HCT116 (cell line): ENCODE measurements around the gene RENBP. TPM values are rescaled to one million over a fixed set of nuclear protein-coding genes. Genes with fewer than 3 reads are reported as not detected.

Experiments
- ATAC-seq: fragments of 200-7000 bp; cut with Tn5 transposase; 2 replicates; pipeline ENCODE4 v1.9.1; 2020; ENCODE audit warnings: mild to moderate bottlenecking, moderate library complexity
- BruUV-seq: library from RNA; stranded (reverse); fragments of 400-500 nt; replicated peaks from 2 replicates; lab custom pipeline; 2021; lab: Mats Ljungman, UMichigan
- CTCF ChIA-PET: fragments of 300-600 bp; sonication (Branson Sonifier 250); formaldehyde crosslinking; loops from one replicate; lab custom pipeline; 2021; ENCODE audit warnings: antibody characterized with exemption; lab: Charles Lee
- POLR2A ChIA-PET: fragments of 300-600, 350-600 bp; sonication (Branson Sonifier 250); formaldehyde crosslinking; loops from one replicate; lab custom pipeline; 2021; ENCODE audit warnings: antibody characterized with exemption; lab: Charles Lee
- RAD21 ChIA-PET, 2 experiments: fragments of 300-600 bp; sonication (Branson Sonifier 250); formaldehyde crosslinking; loops; one replicate each; lab custom pipeline; 2023; ENCODE audit warnings: low total read pairs in 2 of 2; ENCODE audit not compliant: uncharacterized antibody in 2 of 2, unreplicated experiment in 2 of 2, low non-redundant PET in 1 of 2; lab: Charles Lee
- DNase-seq: peaks from one replicate; pipeline ENCODE4 v3.0.0-alpha.2; 2010; ENCODE audit warnings: low read depth, low spot score
- H2AFZ ChIP-seq: fragments of 200-600 bp; shearing (Covaris generic), sonication (generic); 2 replicates; pipeline ENCODE4 v1.6.1; 2017; ENCODE audit warnings: low read depth, mixed run types, mixed read lengths, antibody characterized with exemption, low read length; ENCODE audit not compliant: poor library complexity, severe bottlenecking
- H3K27ac ChIP-seq: 2 replicates; pipeline ENCODE4 v1.5.1; 2012; ENCODE audit warnings: low read depth, low read length
- H3K27me3 ChIP-seq: fragments of 200-600 bp; sonication (generic); 2 replicates; pipeline ENCODE4 v1.6.1; 2016; ENCODE audit warnings: mixed run types, low read length, mixed read lengths; ENCODE audit not compliant: insufficient read depth
- H3K36me3 ChIP-seq, 2 experiments: fragments of 200-500 bp in 1 of 2; fragments of 200-600 bp in 1 of 2; sonication (Bioruptor generic) in 1 of 2; sonication (generic) in 1 of 2; 2 replicates each; pipeline versions ENCODE4 v1.5.1 to v1.6.1; 2014 to 2016; ENCODE audit warnings: low read length in 2 of 2, inconsistent platforms in 1 of 2, mixed read lengths in 1 of 2, mixed run types in 1 of 2; ENCODE audit not compliant: insufficient read depth in 2 of 2, control insufficient read depth in 1 of 2
- H3K4me1 ChIP-seq, 2 experiments: fragments of 200-600 bp in 1 of 2; sonication (generic) in 1 of 2; 2 replicates each; pipeline versions ENCODE4 v1.5.1 to v1.6.1; 2012 to 2017; ENCODE audit warnings: low read length in 2 of 2, inconsistent platforms in 1 of 2, mild to moderate bottlenecking in 1 of 2, mixed read lengths in 1 of 2, mixed run types in 1 of 2, moderate library complexity in 1 of 2; ENCODE audit not compliant: insufficient read depth in 2 of 2, control insufficient read depth in 1 of 2
- H3K4me2 ChIP-seq: fragments of 200-600 bp; sonication (generic); 2 replicates; pipeline ENCODE4 v1.6.1; 2017; ENCODE audit warnings: mixed run types, low read length, mixed read lengths
- H3K4me3 ChIP-seq, 2 experiments: fragments of 200-600 bp in 1 of 2; sonication (generic) in 1 of 2; replicated peaks in 1 of 2; 2 replicates each; pipeline ENCODE4 v1.5.1; 2011 to 2016; ENCODE audit warnings: low read length in 2 of 2, control low read depth in 1 of 2, low read depth in 1 of 2, mild to moderate bottlenecking in 1 of 2, mixed read lengths in 1 of 2, mixed run types in 1 of 2
- H3K79me2 ChIP-seq: fragments of 200-600 bp; sonication (generic); 2 replicates; pipeline ENCODE4 v1.6.1; 2017; ENCODE audit warnings: mild to moderate bottlenecking, mixed run types, low read length, moderate library complexity, mixed read lengths; ENCODE audit not compliant: insufficient read depth
- H3K9ac ChIP-seq: fragments of 200-600 bp; sonication (generic); 2 replicates; pipeline ENCODE4 v1.6.1; 2016; ENCODE audit warnings: low read length, mixed read lengths
- H3K9me2 ChIP-seq: fragments of 200-600 bp; sonication (generic), shearing (Covaris generic); 2 replicates; pipeline ENCODE4 v1.6.1; 2017; ENCODE audit warnings: mixed run types, mild to moderate bottlenecking, moderate library complexity; ENCODE audit not compliant: insufficient read depth
- H3K9me3 ChIP-seq, 2 experiments: fragments of 200-500 bp in 1 of 2; fragments of 200-600 bp in 1 of 2; sonication (Bioruptor generic) in 1 of 2; sonication (generic) in 1 of 2; 2 replicates each; pipeline ENCODE4 v1.6.1; 2014 to 2017; ENCODE audit warnings: low read length in 2 of 2, mixed read lengths in 2 of 2, inconsistent platforms in 1 of 2, low read depth in 1 of 2, mild to moderate bottlenecking in 1 of 2, mixed run types in 1 of 2, moderate library complexity in 1 of 2; ENCODE audit not compliant: control insufficient read depth in 1 of 2, insufficient read depth in 1 of 2
- H4K20me1 ChIP-seq: fragments of 200-600 bp; sonication (generic), shearing (Covaris generic); 2 replicates; pipeline ENCODE4 v1.6.1; 2017; ENCODE audit warnings: mixed run types, mild to moderate bottlenecking, moderate library complexity; ENCODE audit not compliant: insufficient read depth
- CBX3 ChIP-seq: IDR thresholded peaks from 2 replicates; pipeline ENCODE4 v1.6.1; 2012; ENCODE audit warnings: low read depth
- EGR1 ChIP-seq: IDR thresholded peaks from 2 replicates; pipeline ENCODE4 v1.6.1; 2012; ENCODE audit warnings: low read depth
- EZH2 ChIP-seq: fragments of 200-600 bp; sonication (generic); IDR thresholded peaks from 2 replicates; pipeline ENCODE4 v1.6.1; 2017; ENCODE audit warnings: antibody characterized with exemption, mixed run types
- JUND ChIP-seq: IDR thresholded peaks from 2 replicates; pipeline ENCODE4 v1.6.1; 2012
- POLR2AphosphoS5 ChIP-seq: IDR thresholded peaks from 2 replicates; pipeline ENCODE4 v1.6.1; 2011; ENCODE audit warnings: mild to moderate bottlenecking, low read depth, low read length, moderate library complexity
- RAD21 ChIP-seq: IDR thresholded peaks from 2 replicates; pipeline ENCODE4 v1.6.1; 2012; ENCODE audit warnings: low read depth, mild to moderate bottlenecking
- TCF7L2 ChIP-seq: IDR thresholded peaks from 2 replicates; pipeline ENCODE4 v1.7.0; 2011; ENCODE audit warnings: borderline replicate concordance, inconsistent platforms; ENCODE audit not compliant: insufficient read depth, insufficient read length; ENCODE audit errors: extremely low read depth
- YY1 ChIP-seq: IDR thresholded peaks from 2 replicates; pipeline ENCODE4 v1.6.1; 2011; ENCODE audit warnings: low read length, low read depth, moderate library complexity, mild to moderate bottlenecking; ENCODE audit not compliant: insufficient replicate concordance; ENCODE audit errors: extremely low read depth
- ZNF274 ChIP-seq: fragments of 200-500 bp; sonication (Bioruptor generic); IDR thresholded peaks from 2 replicates; pipeline ENCODE4 v1.6.1; 2014; ENCODE audit warnings: mild to moderate bottlenecking, low read depth, low read length, inconsistent platforms
- intact Hi-C: fragments of 100-400 bp; cut with micrococcal nuclease; formaldehyde crosslinking; loops from 2 replicates; pipeline ENCODE4 v1.10.0; 2022
- total RNA-seq: library from RNA; stranded (reverse); gene quantifications from one replicate; pipeline ENCODE4 v1.2.1, GENCODE V29; 2021; ENCODE audit not compliant: unreplicated experiment
- TF ChIP-seq, protein P1 (sequence below), 3 experiments: fragments of 200-600 bp in 1 of 3; sonication (generic) in 1 of 3; IDR thresholded peaks in 2 of 3; conservative IDR thresholded peaks in 1 of 3; 2 replicates each; pipeline ENCODE4 v1.5.1; 2012 to 2017; ENCODE audit warnings: low read depth in 2 of 3, low read length in 2 of 3, antibody characterized with exemption in 1 of 3, borderline replicate concordance in 1 of 3, control low read depth in 1 of 3, mild to moderate bottlenecking in 1 of 3, mixed read lengths in 1 of 3, mixed run types in 1 of 3, moderate library complexity in 1 of 3; ENCODE audit not compliant: insufficient read depth in 1 of 3
- TF ChIP-seq, protein P2 (sequence below): IDR thresholded peaks from 2 replicates; pipeline ENCODE4 v1.6.1; 2012
- TF ChIP-seq, protein P3 (sequence below): IDR thresholded peaks from 2 replicates; pipeline ENCODE4 v1.6.1; 2012
- TF ChIP-seq, protein P4 (sequence below): IDR thresholded peaks from 2 replicates; pipeline ENCODE4 v1.6.1; 2012; ENCODE audit warnings: low read depth

RENBP gene
- total RNA-seq, 1 experiment from 2014 or later, result 1.3 TPM

DNA sequence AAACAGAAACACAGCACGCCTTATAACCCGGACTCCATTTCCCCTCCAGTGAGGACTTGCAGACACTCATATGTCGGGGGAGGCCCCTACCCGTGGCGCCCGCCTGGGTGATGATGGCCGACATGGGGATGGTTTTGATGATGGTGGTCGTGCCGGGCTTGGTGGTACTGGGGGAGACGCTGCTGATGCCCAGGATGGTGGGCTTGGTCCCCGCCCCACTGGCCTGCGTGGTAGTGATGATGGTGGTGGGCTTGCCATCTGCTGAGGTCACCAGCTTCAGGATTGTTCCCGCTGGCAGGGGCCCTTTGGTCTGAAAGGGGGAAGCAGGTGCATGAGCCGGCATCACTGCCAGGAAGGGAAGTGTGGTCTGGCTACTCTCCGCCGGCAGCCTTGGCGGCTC, 12.8 kb upstream of the RENBP start (continued):
- TF ChIP-seq RAD21 (no peak), EGR1 (no peak)
- TF ChIP-seq, protein P1, sequence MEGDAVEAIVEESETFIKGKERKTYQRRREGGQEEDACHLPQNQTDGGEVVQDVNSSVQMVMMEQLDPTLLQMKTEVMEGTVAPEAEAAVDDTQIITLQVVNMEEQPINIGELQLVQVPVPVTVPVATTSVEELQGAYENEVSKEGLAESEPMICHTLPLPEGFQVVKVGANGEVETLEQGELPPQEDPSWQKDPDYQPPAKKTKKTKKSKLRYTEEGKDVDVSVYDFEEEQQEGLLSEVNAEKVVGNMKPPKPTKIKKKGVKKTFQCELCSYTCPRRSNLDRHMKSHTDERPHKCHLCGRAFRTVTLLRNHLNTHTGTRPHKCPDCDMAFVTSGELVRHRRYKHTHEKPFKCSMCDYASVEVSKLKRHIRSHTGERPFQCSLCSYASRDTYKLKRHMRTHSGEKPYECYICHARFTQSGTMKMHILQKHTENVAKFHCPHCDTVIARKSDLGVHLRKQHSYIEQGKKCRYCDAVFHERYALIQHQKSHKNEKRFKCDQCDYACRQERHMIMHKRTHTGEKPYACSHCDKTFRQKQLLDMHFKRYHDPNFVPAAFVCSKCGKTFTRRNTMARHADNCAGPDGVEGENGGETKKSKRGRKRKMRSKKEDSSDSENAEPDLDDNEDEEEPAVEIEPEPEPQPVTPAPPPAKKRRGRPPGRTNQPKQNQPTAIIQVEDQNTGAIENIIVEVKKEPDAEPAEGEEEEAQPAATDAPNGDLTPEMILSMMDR (IDR thresholded peaks at IDR 0.05 in 2 of 3, conservative IDR thresholded peaks at IDR 0.05 in 1 of 3; ENCODE audit: borderline replicate concordance in 1 of 3, insufficient read depth in 1 of 3, low read depth in 2 of 3, low read length in 2 of 3), result no peak
- TF ChIP-seq, protein P2, sequence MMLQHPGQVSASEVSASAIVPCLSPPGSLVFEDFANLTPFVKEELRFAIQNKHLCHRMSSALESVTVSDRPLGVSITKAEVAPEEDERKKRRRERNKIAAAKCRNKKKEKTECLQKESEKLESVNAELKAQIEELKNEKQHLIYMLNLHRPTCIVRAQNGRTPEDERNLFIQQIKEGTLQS, result no peak
- TF ChIP-seq, protein P3, sequence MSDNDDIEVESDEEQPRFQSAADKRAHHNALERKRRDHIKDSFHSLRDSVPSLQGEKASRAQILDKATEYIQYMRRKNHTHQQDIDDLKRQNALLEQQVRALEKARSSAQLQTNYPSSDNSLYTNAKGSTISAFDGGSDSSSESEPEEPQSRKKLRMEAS, result no peak

DNA sequence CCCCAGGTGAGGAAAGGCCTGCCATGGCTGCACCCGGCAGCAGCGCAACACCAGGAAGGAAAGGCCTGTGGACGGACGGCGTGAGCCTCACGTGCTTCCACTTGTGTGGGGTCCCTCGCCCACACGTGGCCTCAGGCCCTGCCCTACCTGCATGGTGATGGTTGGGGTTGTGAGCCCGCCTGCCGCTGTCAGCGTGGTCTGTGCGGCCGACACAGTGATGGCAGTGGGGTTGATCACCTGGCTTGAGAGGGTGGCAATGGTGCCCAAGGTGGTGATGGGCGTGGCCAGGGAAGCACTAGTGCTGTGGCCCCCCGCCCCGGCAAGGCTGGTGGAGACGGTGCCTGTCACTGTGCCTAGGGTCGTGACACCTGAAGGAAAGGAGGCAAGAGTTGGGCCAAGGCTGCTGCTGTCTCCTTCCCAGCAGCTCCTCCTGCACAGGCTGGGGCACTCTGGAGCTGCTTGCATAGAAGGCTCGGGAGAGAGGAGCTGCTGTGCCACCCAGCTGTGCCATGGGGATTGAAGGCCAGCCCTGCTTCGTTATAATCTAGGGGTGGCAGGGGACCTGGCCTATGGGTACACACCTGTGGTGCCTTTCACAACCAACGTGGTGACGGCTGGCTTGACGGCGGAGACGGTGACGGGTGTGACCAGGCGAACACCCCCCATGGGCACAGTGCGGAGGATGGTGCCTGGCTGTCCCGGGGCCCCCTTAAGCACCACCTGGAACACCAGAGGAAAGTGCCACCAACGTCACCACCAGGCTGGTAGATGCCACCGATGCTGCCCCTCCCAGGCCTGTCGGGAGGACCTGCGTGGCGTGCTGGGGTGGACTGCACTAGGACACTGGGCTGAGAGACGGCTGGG, 11.8 kb upstream of the RENBP start:
- no TSS peak for BruUV-seq
- Histone ChIP-seq H3K4me2 (no peak overlapping the region), H3K4me1 (no peaks in the 10 kb centered on the region), H3K9ac (no peak overlapping the region), H3K27ac (no peak overlapping the region), H3K36me3 (peaks cover 3 to 16% of the 10 kb centered on the region in 2 experiments; a peak in 2 of 4 replicates), H3K9me2 (no peaks in the 10 kb centered on the region), H3K27me3 (no peaks in the 10 kb centered on the region), H3K4me3 (no peak overlapping the region), H3K79me2 (peaks cover under 1% of the 10 kb centered on the region; the same call in 1 of the 2 replicates), H2AFZ (no peak overlapping the region), H3K9me3 (no peaks in the 10 kb centered on the region), H4K20me1 (no peaks in the 10 kb centered on the region)
- ATAC-seq, result no peak
- intact Hi-C loops, result no loop called here
- RAD21 ChIA-PET, result no interaction called here
- DNase-seq, result no peak
- CTCF ChIA-PET, result no interaction called here
- POLR2A ChIA-PET, result no interaction called here
- TF ChIP-seq EZH2 (no peak), EGR1 (no peak), POLR2AphosphoS5 (no peak), ZNF274 (no peak), JUND (no peak), CBX3 (no peak), TCF7L2 (no peak), YY1 (no peak)
- TF ChIP-seq, protein P1 (IDR thresholded peaks at IDR 0.05 in 2 of 3, conservative IDR thresholded peaks at IDR 0.05 in 1 of 3; ENCODE audit: borderline replicate concordance in 1 of 3, insufficient read depth in 1 of 3, low read depth in 2 of 3, low read length in 2 of 3), result no peak
- TF ChIP-seq, protein P4, sequence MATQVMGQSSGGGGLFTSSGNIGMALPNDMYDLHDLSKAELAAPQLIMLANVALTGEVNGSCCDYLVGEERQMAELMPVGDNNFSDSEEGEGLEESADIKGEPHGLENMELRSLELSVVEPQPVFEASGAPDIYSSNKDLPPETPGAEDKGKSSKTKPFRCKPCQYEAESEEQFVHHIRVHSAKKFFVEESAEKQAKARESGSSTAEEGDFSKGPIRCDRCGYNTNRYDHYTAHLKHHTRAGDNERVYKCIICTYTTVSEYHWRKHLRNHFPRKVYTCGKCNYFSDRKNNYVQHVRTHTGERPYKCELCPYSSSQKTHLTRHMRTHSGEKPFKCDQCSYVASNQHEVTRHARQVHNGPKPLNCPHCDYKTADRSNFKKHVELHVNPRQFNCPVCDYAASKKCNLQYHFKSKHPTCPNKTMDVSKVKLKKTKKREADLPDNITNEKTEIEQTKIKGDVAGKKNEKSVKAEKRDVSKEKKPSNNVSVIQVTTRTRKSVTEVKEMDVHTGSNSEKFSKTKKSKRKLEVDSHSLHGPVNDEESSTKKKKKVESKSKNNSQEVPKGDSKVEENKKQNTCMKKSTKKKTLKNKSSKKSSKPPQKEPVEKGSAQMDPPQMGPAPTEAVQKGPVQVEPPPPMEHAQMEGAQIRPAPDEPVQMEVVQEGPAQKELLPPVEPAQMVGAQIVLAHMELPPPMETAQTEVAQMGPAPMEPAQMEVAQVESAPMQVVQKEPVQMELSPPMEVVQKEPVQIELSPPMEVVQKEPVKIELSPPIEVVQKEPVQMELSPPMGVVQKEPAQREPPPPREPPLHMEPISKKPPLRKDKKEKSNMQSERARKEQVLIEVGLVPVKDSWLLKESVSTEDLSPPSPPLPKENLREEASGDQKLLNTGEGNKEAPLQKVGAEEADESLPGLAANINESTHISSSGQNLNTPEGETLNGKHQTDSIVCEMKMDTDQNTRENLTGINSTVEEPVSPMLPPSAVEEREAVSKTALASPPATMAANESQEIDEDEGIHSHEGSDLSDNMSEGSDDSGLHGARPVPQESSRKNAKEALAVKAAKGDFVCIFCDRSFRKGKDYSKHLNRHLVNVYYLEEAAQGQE, result no peak
- TF ChIP-seq, protein P3, result no peak
